ENCODE measurements around the gene EXOC6.
"Not testable (repeated sequence)": the region's sequence is repeated elsewhere in the genome, so short reads cannot be mapped to it uniquely, and the experiment has no call there.

EXOC6 gene

DNA sequence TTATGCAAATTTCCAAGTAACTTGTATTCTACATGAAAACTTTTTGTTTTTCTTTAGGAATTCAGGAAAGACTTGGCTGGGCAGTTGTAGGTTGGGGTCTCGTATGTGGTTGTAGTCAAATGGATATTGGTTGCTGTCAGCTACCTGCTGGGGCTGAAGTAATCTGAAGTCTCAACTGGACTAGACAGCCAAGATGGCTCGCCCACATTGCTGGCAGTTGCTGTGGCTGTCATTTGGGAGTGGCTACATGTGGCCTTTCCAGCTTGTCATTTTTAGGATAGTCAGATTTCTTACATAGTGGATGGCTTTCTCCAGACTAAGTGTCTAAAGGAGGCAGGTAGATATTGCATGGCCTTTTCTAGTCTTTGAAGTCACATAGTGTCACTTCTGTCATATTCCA is 32.6 kb downstream of the EXOC6 start:
- DNase-seq: no peak

GRCh38 chr10:92886334-92886961 is 38.1 kb downstream of the EXOC6 start:
- DNase-seq: no peak

GRCh38 chr10:92890471-92890870 is 42.2 kb downstream of the EXOC6 start:
- DNase-seq: no peak

GRCh38 chr10:92891885-92892690 is 43.8 kb downstream of the EXOC6 start:
- DNase-seq: peak; percentile 33

- DNase-seq: no peak
These were observed 44.4 kb downstream of the EXOC6 start for GRCh38 chr10:92892691-92893054.

GRCh38 chr10:92894081-92894655 is 45.8 kb downstream of the EXOC6 start:
- no peak for DNase-seq

DNA sequence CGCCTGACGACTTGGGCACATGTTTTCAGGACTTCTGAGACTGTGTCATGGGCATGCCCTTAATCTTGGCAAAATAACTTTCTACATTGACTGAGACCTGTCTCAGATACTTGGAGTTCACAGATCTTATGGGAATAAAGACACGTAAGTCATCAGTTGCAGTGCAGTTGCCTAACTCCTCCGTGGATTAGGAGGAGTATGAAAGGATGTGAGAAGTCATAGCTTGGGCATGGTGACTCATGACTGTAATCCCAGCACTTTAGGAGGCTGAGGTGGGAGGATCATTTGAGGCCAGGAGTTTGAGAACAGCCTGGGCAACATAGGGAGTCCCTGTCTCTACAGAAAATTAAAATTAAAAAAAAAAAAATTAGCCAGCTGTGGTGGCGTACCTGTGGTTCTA is 49.6 kb downstream of the EXOC6 start:
- DNase-seq: no peak

DNA sequence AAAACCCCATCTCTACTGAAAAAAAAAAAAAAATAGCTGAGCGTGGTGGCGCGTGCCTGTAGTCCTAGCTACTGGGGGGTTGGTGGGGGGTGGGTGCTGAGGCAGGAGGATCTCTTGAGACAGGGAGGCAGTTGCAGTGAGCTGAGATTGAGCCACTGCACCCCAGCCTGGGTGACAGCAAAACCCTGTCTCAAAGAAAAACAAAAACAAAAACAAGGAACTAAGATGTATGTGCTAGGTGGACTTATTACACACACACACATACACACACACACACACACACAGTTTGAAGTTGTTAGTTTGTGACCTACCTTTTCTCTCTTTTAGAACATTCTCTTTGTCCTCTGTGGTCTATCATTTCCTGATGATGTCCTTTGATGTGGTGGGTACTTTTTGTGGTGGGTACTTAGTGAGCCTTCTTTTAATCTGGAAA is 53.5 kb downstream of the EXOC6 start:
- no peak for DNase-seq

- no peak for DNase-seq
These were observed 55.3 kb downstream of the EXOC6 start for GRCh38 chr10:92903633-92904032.

GRCh38 chr10:92907280-92907679 is 59.0 kb downstream of the EXOC6 start:
- no peak for DNase-seq

GRCh38 chr10:92912631-92913030 is 64.3 kb downstream of the EXOC6 start:
- DNase-seq: not testable (repeated sequence)

DNA sequence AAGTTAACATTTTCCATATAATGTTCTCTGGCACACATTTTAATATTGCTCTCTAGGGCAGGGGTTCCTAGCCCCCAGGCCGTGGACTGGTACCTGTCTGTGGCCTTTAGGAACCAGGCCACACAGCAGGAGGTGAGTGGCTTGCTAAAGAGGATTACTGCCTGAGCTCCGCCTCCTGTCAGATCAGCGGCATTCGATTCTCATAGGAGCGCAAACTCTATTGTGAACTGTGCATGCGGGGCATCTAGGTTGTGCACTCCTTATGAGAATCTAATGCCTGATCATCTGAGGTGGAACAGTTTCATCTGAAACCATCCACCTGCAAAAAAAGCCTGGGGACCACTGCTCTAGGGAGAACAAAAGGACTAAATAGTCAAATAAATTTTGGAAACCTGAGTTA is 65.7 kb downstream of the EXOC6 start:
- DNase-seq: no peak

GRCh38 chr10:92914478-92915325 is 66.4 kb downstream of the EXOC6 start:
- DNase-seq: peak; percentile 23

DNA sequence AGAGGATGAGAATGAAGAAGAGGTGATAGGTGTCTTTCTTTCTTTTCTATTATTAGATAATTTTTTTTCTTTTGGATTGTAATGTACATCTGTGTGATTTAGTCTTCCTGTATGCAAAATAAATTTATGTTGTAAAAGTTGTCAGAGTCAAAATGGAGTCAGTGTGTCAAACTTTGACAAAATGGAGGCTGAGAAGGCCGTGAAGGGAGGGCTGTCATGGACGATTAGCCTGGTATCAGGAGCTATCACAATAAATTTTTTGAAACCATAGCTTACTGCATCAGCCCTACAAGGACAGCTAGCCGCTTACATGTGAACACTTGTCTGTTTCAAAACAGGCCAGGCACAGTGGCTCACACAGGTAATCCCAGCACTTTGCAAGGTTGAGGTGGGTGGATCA is 67.6 kb downstream of the EXOC6 start:
- DNase-seq: no peak

- no peak for DNase-seq
These were observed 68.1 kb downstream of the EXOC6 start for GRCh38 chr10:92916433-92916832.

DNA sequence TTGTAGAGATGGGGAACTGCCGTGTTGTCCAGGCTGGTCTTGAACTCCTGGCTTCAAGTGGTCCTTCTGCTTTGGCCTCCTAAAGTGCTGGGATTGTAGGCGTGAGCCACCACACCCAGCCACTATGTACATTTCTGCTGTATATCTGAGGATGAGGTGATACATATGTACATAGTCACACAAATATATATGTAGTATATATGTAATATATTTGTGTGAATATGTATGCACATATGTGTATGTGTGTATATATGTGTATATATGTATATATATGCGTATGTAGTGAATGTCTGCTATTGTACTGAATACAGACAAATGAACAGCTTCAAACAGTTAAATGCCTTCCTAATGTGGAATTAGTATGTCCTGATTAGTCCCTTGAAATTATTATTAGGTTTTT is 70.3 kb downstream of the EXOC6 start:
- no peak for DNase-seq

DNA sequence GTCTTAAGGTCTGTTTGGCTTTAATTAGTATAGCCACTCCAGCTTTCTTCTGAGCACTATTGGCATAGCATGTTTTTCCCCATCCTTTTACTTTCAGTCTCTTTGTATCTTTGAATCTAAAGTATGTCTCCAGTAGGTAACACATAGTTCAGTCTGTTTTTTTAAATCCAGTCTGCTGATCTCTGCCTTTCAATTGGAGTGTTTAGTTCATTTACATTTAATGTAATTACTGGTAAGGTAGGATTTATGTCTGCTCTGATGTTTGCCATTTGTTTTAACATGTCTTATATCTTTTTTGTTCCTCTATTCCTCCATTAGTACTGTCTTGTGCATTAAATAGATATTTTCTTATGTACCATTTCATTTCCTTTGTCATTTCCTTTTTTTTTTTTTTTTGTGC is 72.5 kb downstream of the EXOC6 start:
- DNase-seq: no peak

GRCh38 chr10:92923416-92923815 is 75.1 kb downstream of the EXOC6 start:
- no peak for DNase-seq

GRCh38 chr10:92929896-92930295 is 81.6 kb downstream of the EXOC6 start:
- DNase-seq: no peak

DNA sequence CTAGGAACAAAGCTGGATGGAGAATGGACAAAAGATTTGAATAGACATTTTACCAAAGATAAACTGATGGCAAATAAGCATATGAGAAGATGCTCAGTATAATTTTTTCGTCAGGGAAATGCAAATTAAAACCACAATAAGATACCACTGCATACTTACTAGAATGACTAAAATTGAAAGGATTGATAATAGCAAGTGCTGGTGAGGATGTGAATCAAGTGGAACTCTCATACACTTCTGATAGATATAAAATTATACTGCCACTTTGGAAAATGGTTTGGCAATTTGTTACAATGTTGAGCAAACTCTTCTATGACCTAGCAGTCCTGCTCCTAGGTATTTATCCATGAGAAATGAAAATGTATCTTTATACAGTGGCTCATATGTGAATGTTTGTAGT is 83.3 kb downstream of the EXOC6 start:
- no peak for DNase-seq

- no peak for DNase-seq
These were observed 89.6 kb downstream of the EXOC6 start for GRCh38 chr10:92937876-92938275.

- no peak for DNase-seq
These were observed 90.5 kb downstream of the EXOC6 start for GRCh38 chr10:92938841-92939240.

- no peak for DNase-seq
These were observed 93.9 kb downstream of the EXOC6 start for GRCh38 chr10:92942226-92942625.

All from femur (tissue), 1 donor.